ELF-1 (cell line): ENCODE measurements around the gene PPM1E.
"Not testable (repeated sequence)": the region's sequence is repeated elsewhere in the genome, so short reads cannot be mapped to it uniquely, and the experiment has no call there.

Experiments
- DNase-seq: peaks from one replicate; pipeline ENCODE4 v3.0.0-alpha.2; 2016; ENCODE audit warnings: low read depth, low spot score

The PPM1E gene

DNA sequence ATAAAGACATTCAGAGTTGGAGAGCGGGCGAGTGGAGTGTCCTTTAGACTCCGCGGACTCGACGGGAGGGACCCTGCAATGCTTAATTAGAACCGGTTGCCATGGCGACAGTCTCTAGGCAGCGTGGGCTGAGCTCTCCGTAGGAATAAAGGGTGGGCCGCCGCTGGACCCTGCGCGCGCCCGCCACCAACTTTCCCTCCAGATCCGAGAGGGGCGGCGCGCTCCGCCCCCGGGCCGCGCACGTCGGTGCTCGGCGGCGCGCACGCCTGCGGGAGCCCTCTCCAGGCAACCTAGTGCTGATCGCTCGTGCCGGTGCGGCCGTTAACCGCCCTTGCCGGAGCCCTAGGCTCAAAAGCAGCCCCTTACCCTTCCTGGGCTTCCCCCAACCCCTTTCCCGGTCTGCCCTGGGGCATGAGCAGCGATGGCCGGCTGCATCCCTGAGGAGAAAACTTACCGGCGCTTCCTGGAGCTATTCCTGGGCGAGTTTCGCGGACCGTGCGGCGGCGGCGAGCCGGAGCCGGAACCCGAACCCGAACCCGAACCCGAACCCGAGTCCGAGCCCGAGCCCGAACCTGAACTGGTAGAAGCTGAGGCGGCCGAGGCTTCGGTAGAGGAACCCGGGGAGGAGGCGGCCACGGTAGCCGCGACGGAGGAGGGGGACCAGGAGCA lies at the start of gene PPM1E:
Gene PPM1E (plus strand): TSS at position 278 of the 669 bp plus-strand sequence.
- DNase-seq = peak; percentile 96

DNA sequence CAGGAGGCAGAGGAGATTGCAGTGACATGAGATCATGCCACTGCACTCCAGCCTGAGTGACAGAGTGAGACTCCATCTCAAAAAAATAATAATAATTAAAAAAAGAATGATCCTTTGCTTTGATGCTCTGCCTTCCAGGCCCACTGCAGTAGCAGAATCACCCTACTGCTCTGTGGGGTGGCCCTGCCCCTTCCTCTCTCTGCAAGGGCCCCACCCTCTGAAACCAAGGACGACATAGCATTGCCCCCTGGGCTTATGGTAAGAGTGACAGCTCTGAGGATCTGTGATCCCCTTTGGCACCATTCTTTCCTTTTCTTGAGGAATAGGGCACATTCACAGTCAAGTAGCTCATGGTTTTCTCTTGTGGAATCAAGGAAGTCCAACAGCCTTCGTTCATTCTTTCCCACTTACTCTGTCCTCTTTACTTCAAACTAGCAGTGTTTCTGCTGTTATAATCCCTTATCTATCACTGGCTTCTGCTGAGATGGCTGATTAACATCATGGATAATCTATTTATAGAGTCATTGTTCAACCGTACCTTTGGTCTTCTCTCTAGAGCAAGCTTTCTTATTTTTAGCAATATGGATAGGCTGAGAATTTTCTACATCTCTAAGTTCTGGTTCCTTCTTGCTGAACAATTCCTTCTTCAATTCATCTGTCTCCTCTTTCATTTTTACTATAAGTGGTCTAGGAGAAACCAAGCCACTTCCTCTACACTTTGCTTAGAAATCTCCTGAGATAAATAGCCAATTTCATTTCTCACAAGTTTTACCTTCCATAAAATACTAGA lies 49.1 kb upstream of the PPM1E start:
- no peak for DNase-seq

DNA sequence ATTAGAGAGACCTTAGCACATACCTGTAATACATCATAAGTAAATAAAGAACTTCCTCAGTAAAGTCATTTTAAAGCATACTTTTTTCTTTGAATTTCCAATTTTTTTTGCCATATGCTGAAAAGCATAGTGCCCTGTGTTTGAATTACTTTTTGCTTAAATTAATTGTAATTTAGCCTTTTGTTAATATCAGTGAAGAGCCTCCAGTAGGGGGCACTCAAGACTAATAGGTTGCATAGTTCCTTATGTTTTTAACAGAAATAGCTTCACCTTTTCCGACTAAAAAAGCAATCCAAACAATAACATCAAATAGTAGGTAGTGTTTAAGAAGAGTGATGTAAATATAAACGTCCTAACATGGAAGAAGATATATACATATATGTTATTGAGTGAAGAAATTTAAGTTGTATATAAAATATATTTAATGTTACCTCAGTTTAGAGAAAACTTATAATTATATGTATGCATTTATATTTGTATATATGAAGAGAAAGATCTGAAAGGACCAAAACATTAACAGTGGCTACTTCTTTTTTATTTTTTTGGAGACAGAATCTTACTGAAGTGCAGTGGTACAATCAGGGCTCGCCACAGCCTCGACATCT lies 44.6 kb upstream of the PPM1E start:
- no peak for DNase-seq

- no peak for DNase-seq
These were observed 33.4 kb upstream of the PPM1E start for GRCh38 chr17:58722274-58722673.

GRCh38 chr17:58722696-58723095 lies 33.0 kb upstream of the PPM1E start:
- DNase-seq = no peak

- DNase-seq = no peak
These were observed 26.9 kb upstream of the PPM1E start for GRCh38 chr17:58728798-58729197.

DNA sequence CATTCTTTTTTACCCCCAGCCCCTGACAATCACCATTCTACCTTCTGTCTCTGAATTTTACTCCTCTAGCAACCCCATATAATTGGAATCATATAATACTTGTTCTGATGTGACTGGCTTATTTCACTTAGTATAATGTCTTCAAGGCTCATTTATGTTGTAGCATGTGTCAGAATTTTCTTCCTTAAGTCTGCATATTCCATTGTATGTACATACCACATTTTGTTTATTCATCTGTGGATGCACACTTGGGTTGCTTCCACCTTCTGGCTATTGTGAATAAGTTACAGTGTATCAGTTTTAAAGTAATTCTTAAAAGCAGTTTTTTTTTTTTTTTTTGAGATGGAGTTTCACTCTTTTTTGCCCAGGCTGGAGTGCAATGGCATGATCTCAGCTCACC lies 24.7 kb upstream of the PPM1E start:
- DNase-seq = no peak

GRCh38 chr17:58734040-58734439 lies 21.6 kb upstream of the PPM1E start:
- DNase-seq = no peak

DNA sequence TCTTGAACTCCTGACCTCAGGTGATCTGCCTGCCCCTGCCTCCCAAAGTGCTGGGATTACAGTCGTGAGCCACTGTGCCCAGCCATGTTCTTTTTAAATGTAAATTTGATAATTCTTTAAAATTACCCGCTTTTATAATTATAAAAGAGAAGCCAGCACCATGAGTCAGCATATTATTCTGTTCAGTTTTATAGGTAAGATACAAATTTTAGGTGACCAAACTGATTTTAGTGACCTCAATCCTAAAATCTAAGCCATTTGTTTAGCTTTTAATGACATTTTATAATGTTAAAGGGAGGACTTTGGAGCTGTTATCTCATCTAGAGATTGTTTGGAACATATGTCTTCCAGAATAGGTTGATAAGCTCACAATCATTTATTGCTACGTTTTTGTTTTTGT lies 20.8 kb upstream of the PPM1E start:
- no peak for DNase-seq

DNA sequence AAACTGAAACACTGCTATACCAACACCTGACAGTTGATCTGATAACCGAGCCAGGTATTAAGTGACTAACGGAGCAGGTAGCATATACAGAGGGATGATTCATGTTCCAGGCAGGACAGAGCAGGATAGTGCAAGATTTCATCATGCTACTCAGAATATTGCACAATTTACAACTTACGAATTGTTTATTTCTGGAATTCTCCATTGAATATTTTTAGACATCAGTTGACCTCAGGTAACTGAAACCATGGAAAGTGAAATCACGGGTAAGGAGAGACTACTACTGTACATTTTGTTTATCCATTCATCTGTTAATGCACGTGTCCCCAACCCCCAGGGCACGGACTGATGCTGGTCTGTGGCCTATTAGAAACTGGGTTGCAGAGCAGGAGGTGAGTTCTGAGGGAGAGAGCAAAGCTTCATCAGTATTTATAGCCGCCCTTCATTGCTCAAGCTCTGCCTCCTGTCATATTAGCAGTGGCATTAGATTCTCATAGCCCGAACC lies 14.5 kb upstream of the PPM1E start:
- no peak for DNase-seq

- DNase-seq = no peak
These were observed 8.0 kb upstream of the PPM1E start for GRCh38 chr17:58747674-58748073.

DNA sequence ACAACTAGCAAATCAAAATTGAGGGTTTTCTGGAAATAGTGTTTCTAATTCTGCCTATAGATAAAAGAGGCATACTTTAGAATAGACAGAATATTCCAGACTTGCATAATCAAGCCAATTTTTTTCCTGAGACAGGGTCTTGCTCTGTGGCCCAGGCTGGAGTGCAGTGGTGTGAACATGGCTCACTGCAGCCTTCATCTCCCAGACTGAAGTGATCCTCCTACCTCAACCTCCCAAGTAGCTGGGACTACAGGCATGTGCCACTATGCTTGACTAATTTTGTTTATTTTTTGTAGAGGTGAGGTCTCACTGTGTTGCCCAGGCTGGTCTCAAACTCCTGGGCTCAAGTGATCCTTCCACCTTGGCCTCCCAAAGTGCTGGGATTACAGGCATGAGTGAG lies 6.0 kb upstream of the PPM1E start:
- not testable (repeated sequence) for DNase-seq

DNA sequence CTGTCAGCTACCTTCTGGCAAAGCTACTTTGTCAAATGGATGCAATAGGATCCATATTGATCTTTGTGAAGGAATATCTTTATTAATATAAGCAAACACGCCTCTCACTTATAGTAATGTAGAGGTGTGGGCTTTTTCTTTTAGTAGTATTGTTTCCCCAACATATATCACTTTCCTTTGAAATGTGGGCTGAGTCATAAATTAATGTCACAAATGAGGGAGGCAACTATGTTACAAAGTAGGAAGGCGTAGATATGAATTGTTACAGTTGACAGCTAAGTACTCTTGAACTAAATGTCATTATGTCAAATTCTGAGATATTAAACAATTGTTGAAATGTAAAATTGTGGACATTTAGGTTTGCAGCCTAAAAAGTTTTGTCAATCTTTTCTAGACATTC lies 2.6 kb upstream of the PPM1E start:
- no peak for DNase-seq

DNA sequence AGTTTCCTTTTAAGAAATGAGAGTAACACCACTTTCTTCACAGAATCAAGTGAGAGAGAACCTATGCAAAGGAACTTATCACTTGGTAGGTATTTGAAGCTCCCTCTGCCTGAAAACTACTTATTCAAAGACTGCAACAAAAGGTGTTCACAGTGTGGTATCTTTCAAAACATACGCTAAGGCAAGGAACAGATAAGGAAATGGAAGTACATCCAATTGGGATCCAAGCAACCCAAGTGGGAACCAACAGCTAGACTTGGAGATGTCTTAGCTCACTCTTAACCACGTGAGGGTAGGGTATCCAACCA lies 431 bp upstream of the PPM1E start:
- DNase-seq = no peak

GRCh38 chr17:58756246-58757161 lies 850 bp downstream of the PPM1E start:
- peak; percentile 29 for DNase-seq

- DNase-seq = no peak
These were observed 1.5 kb downstream of the PPM1E start for GRCh38 chr17:58757162-58757613.

DNA sequence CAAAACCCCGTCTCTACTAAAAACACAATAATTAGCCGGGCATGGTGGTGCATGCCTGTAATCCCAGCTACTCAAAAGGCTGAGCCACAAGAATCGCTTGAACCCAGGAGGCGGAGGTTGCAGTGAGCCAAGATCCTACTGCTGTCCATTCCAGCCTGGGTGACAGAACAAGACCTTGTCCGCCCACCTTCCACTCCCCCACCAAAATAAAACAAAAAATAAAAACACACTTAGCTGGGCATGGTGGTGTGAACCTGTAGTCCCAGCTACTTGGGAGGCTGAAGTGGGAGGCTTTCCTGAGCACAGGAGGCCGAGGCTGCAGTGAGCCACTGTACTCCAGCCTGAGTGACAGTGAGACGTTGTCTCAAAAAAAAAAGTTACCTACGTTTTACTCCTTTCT lies 3.2 kb downstream of the PPM1E start:
- no peak for DNase-seq

- DNase-seq = no peak
These were observed 3.9 kb downstream of the PPM1E start for GRCh38 chr17:58759522-58759921.

DNA sequence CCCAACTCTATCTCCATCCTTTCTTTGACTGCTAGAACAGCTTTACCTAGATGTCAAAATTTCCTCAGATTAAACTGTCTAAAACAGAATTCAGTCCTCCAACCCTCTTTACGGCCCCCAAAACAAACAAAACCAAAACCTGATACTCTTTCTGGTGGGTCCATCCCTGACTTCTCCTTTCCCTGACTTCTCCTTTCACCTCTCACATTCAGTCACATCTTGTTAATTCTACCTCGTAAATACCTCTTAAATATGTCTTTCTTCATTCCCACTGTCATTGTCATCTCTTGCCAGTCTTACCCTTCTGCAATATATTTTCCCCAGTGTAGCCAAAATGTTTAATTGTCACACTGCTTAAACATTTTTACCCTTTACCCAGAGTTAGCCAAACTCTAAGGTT lies 4.6 kb downstream of the PPM1E start:
- no peak for DNase-seq

GRCh38 chr17:58763263-58763662 lies 7.6 kb downstream of the PPM1E start:
- no peak for DNase-seq

- DNase-seq = no peak
These were observed 8.7 kb downstream of the PPM1E start for GRCh38 chr17:58764373-58764772.

DNA sequence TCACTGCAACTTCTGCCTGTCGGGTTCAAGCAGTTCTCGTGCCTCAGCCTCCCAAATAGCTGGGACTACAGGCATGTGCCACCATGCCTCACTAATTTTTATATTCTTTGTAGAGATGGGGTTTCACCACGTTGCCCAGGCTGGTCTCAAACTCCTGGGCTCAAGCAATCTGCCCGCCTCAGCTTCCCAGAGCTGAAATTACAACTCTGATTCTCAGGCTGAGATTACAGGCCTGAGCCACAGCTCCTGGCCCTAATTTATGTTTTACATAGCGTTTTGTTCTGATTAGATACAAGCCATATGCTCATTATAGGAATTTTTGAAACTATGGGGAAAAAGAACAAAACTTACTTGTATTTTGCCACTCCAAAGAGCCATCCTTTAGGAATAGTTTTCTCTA lies 22.8 kb downstream of the PPM1E start:
- not testable (repeated sequence) for DNase-seq
